NT2/D1 (cell line): ENCODE data around the gene ATG10.
"Not testable (repeated sequence)": the region's sequence is repeated elsewhere in the genome, so short reads cannot be mapped to it uniquely, and the experiment has no call there.

Experiments used
- DNase-seq: peaks from one replicate; pipeline ENCODE4 v3.0.0-alpha.2; 2011; ENCODE audit warnings: low read depth, low spot score
- H3K27me3 ChIP-seq: 2 replicates; pipeline ENCODE4 v1.6.0; 2011; ENCODE audit warnings: mild to moderate bottlenecking; ENCODE audit not compliant: insufficient read length, insufficient read depth
- H3K36me3 ChIP-seq: 2 replicates; pipeline ENCODE4 v1.6.1; 2011; ENCODE audit warnings: mild to moderate bottlenecking, low read length, mixed read lengths; ENCODE audit not compliant: insufficient read depth, insufficient read length
- H3K4me1 ChIP-seq: 2 replicates; pipeline ENCODE4 v1.5.1; 2011; ENCODE audit not compliant: insufficient read depth, insufficient read length
- H3K4me3 ChIP-seq: 2 replicates; pipeline ENCODE4 v1.5.1; 2011; ENCODE audit warnings: low read depth; ENCODE audit not compliant: insufficient read length
- H3K9ac ChIP-seq: 2 replicates; pipeline ENCODE4 v1.6.0; 2011; ENCODE audit warnings: low read depth; ENCODE audit not compliant: insufficient read length
- H3K9me3 ChIP-seq: 2 replicates; pipeline ENCODE4 v1.5.1; 2011; ENCODE audit warnings: mild to moderate bottlenecking, low read length; ENCODE audit not compliant: insufficient read depth
- SUZ12 ChIP-seq: IDR thresholded peaks from 2 replicates; pipeline ENCODE4 v1.6.1; 2011; ENCODE audit not compliant: insufficient read length, insufficient read depth; ENCODE audit errors: extremely low read depth
- YY1 ChIP-seq: IDR thresholded peaks from 2 replicates; pipeline ENCODE4 v1.6.1; 2011; ENCODE audit not compliant: insufficient read length, insufficient read depth
- ZNF274 ChIP-seq: IDR thresholded peaks from 2 replicates; pipeline ENCODE4 v1.6.1; 2011; ENCODE audit warnings: mild to moderate bottlenecking, low read depth, low read length

Gene ATG10

GRCh38 chr5:82018462-82018861 is 46.6 kb downstream of the ATG10 start:
- Histone ChIP-seq H3K4me1 (peaks cover 5% of the 10 kb centered on the region), H3K4me3 (no peak overlapping the region), H3K9ac (no peak overlapping the region), H3K27me3 (no peaks in the 10 kb centered on the region), H3K36me3 (no peaks in the 10 kb centered on the region), H3K9me3 (no peaks in the 10 kb centered on the region)
- no peak for TF ChIP-seq ZNF274
- no peak for TF ChIP-seq SUZ12
- no peak for TF ChIP-seq YY1
- DNase-seq: no peak

GRCh38 chr5:82019342-82020138 is 47.7 kb downstream of the ATG10 start:
- no peaks in the 10 kb centered on the region for H3K36me3 ChIP-seq
- H3K27me3 ChIP-seq: no peaks in the 10 kb centered on the region
- no peak overlapping the region for H3K4me3 ChIP-seq
- peaks cover 5% of the 10 kb centered on the region for H3K4me1 ChIP-seq
- TF ChIP-seq SUZ12 (no peak), ZNF274 (no peak), YY1 (no peak)
- DNase-seq: no peak
- H3K9ac ChIP-seq: no peak overlapping the region
- H3K9me3 ChIP-seq: no peaks in the 10 kb centered on the region

DNA sequence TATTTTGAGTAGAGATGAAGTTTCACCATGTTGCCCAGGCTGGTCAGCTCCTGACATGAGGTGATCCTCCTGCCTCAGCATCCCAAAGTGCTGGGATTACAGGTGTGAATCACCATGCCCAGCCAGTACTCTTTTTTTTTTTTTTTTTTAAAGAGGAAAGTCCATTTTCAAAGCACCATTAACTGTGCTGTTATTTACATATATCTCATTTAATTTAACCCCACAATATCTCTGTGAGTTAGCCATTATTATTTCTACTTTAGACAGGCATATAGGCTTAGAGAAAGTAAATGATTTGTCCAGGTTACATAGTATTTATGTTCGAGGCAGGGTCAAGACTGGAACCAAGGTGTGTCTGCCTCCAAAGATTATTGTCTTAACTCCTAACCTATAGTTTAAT is 50.7 kb downstream of the ATG10 start:
- DNase-seq: no peak
- H3K27me3 ChIP-seq: no peaks in the 10 kb centered on the region
- TF ChIP-seq YY1 (no peak), ZNF274 (no peak), SUZ12 (no peak)

GRCh38 chr5:82023644-82024043 is 51.8 kb downstream of the ATG10 start:
- Histone ChIP-seq H3K4me3 (no peak overlapping the region), H3K4me1 (peaks cover 5% of the 10 kb centered on the region), H3K9ac (no peak overlapping the region), H3K27me3 (no peaks in the 10 kb centered on the region), H3K9me3 (no peaks in the 10 kb centered on the region), H3K36me3 (no peaks in the 10 kb centered on the region)
- DNase-seq: no peak
- TF ChIP-seq YY1 (no peak), SUZ12 (no peak), ZNF274 (no peak)

More for the DNA sequence above, 50.7 kb downstream of the ATG10 start:
- no peak overlapping the region for H3K9ac ChIP-seq
- no peak overlapping the region for H3K4me3 ChIP-seq
- no peaks in the 10 kb centered on the region for H3K9me3 ChIP-seq
- H3K4me1 ChIP-seq: peaks cover 5% of the 10 kb centered on the region
- no peaks in the 10 kb centered on the region for H3K36me3 ChIP-seq

DNA sequence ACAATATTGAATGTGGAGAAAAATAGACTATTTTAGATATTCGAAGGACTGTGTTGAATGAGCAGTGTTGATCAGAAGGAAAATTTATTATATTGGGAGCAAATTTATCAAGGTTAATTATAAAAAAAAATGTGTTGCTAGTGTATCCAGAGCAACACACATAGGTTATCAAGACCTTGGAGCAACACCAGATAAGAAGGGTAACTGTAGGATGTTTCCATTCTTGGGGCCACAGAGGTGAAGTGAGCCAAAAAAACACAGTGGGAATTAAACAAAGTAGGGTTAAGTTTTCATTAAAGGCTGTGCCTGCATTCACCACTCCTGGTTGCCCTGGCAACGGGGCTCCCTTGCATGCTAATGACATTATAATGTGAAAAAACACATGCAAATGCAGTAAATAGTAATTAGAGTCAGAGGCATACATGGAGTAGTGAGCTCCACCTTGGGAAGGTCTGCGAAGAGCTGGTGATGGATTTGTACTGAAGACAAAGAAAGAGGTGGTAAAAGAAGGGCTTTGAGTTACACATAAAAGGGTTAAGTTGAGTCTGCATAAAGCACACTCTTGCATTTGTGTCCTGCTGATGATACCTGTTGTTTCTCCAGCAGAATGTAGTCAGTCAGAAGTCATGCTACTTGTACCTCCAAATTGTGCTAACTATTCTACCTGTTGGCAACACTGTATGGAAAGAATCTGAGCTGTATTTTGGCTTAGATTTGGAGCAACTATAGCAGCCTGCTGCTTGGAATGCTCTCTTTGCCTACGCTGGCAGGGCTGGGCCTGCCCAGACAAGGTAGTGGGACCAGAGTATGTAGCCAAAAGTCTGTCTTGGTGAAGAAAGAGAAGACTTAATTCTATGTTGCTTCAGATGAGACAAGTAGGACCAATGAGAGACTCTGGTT is 59.6 kb downstream of the ATG10 start:
- no peaks in the 10 kb centered on the region for H3K9me3 ChIP-seq

DNA sequence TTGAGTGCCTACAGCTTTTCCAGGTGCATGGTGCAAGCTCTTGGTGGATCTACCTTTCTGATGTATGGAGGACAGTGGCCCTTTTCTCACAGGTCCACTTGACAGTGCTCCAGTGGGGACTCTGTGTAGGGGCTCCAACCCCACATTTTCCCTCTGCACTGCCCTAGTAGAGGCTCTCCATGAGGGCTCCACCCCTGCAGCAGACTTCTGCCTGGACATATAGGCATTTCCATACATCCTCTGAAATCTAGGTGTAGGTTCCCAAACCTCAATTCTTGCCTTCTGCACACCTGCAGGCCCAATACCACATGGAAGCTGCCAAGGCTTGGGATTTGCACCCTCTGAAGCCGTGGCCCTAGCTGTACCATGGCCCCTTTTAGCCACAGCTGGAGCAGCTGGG is 71.1 kb downstream of the ATG10 start:
- H3K36me3 ChIP-seq, DNase-seq, H3K27me3 ChIP-seq, H3K9ac ChIP-seq, H3K4me3 ChIP-seq, H3K4me1 ChIP-seq: not testable (repeated sequence)
- peaks cover 26% of the 10 kb centered on the region for H3K9me3 ChIP-seq

More for the DNA sequence above, 59.6 kb downstream of the ATG10 start:
- TF ChIP-seq YY1 (no peak), ZNF274 (no peak), SUZ12 (no peak)
- Histone ChIP-seq H3K4me1 (no peaks in the 10 kb centered on the region), H3K27me3 (no peaks in the 10 kb centered on the region), H3K36me3 (no peaks in the 10 kb centered on the region), H3K9ac (no peak overlapping the region), H3K4me3 (no peak overlapping the region)
- DNase-seq: peak; percentile 9

- H3K36me3 ChIP-seq: no peaks in the 10 kb centered on the region
- H3K9me3 ChIP-seq: peaks cover 21% of the 10 kb centered on the region
- H3K4me3 ChIP-seq: no peak overlapping the region
- TF ChIP-seq ZNF274 (no peak), YY1 (no peak), SUZ12 (no peak)
- no peak overlapping the region for H3K9ac ChIP-seq
- no peak for DNase-seq
- no peaks in the 10 kb centered on the region for H3K4me1 ChIP-seq
- no peaks in the 10 kb centered on the region for H3K27me3 ChIP-seq
These were observed 72.2 kb downstream of the ATG10 start for GRCh38 chr5:82044010-82044409.
